ENCODE data around the gene CNEP1R1. TPM values are rescaled to one million over a fixed set of nuclear protein-coding genes. Genes with fewer than 3 reads are reported as not detected.

Gene CNEP1R1
- total and polyA plus RNA-seq, 10 of the 15 experiments (the other 5 are each of a cell fraction or from before 2014, with no cell fraction given) = 11.5 to 29.2 (median 15.6) TPM

GRCh38 chr16:50065624-50066481 is 40.8 kb downstream of the CNEP1R1 start, which contains the start of gene HEATR3 (continued):
- TF ChIP-seq PRDM15 (CRISPR knock-in tag; IDR thresholded peaks at IDR 0.05) (no peak), ATF3 (IDR thresholded peaks at IDR 0.05; ENCODE audit: borderline replicate concordance, extremely low read depth, low read depth, low read length) (no peak), CHD2 (IDR thresholded peaks at IDR 0.05; ENCODE audit: borderline replicate concordance, low read depth, low read length) (0 out of 2 replicates have a peak, but pooled peaks have one; percentile 37), BRCA1 (IDR thresholded peaks at IDR 0.05; ENCODE audit: low read depth, low read length) (no peak), RFX5 (IDR thresholded peaks at IDR 0.05; ENCODE audit: low read depth, low read length) (no peak), HSF1 (IDR thresholded peaks at IDR 0.05; ENCODE audit: low read depth, low read length) (no peak), GABPA (IDR thresholded peaks at IDR 0.05; ENCODE audit: low read depth) (no peak), NFYA (IDR thresholded peaks at IDR 0.05; ENCODE audit: borderline replicate concordance, low read depth, low read length) (no peak), CHD4 (IDR thresholded peaks at IDR 0.05) (no peak), HDGF (IDR thresholded peaks at IDR 0.05) (peak; percentile 51; the same call in 1 of the 2 replicates), IRF4 (IDR thresholded peaks at IDR 0.05; ENCODE audit: low read depth, low read length) (no peak), BCL11A (IDR thresholded peaks at IDR 0.05; ENCODE audit: low read depth, low read length) (no peak), FOXK2 (IDR thresholded peaks at IDR 0.05) (no peak), KDM1A (IDR thresholded peaks at IDR 0.05; ENCODE audit: borderline replicate concordance) (no peak), RBBP5 (conservative IDR thresholded peaks at IDR 0.05) (no peak), SP1 (IDR thresholded peaks at IDR 0.05; ENCODE audit: low read depth, low read length) (no peak), BACH1 (IDR thresholded peaks at IDR 0.05; ENCODE audit: borderline replicate concordance) (0 out of 2 replicates have a peak, but pooled peaks have one; percentile 60), EZH2 (IDR thresholded peaks at IDR 0.05; ENCODE audit: borderline replicate concordance, control insufficient read depth, low read depth, low read length) (no peak), BMI1 (IDR thresholded peaks at IDR 0.05; ENCODE audit: borderline replicate concordance) (no peak), PBX3 (IDR thresholded peaks at IDR 0.05; ENCODE audit: insufficient replicate concordance, low read depth, low read length) (no peak), MYC (IDR thresholded peaks at IDR 0.05; ENCODE audit: insufficient read depth, insufficient read length, insufficient replicate concordance, low read length, severe bottlenecking) (no peak), MTA2 (IDR thresholded peaks at IDR 0.05; ENCODE audit: low read depth) (no peak)
